GM18508 (cell line): ENCODE measurements around the gene LTF.
A peak's percentile ranks its signal among the peaks of the same experiment; 100 is the strongest.
"Not testable (repeated sequence)": the region's sequence is repeated elsewhere in the genome, so short reads cannot be mapped to it uniquely, and the experiment has no call there.

ENCODE experiments used
- ATAC-seq: cut with Tn5 transposase; IDR thresholded peaks from one replicate; pipeline ENCODE4 v1.9.1; 2021; ENCODE audit warnings: moderate number of reproducible peaks; ENCODE audit not compliant: insufficient read depth, unreplicated experiment

Gene LTF

DNA sequence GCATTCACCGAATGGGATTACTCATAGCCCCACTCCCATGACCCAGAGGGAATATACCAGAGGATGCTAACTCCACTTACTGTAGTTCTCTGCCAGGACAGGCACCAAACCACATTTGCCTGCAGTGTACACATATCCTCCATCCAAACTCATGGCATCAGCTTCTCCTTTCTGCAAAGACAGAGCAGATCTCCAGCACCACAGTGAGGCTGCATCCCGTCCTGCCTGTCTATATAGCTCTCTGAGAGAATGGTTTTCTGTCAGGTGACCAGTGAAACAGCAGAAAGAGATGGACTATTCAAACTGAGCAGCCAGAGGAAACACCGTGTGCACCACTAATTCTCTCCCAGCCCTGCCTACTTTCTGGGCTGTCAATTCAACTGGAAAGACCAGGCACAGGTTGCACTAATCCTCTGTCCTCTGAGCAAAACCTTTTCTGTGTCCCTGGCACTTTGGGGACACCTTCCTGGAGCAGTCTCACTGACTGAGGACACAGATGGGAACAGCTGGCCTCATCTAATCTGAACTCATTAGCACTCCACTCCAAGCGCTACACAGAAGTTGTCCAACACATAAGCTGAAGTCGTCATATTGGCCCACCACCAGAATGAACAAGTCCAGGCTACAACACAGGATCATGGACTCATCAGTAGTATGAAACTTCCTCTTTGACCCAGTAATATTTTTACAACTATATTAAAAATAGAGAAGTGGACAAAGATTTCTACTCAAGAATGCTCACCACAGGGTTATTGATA is 17.3 kb downstream of the LTF start:
- ATAC-seq, result no peak

DNA sequence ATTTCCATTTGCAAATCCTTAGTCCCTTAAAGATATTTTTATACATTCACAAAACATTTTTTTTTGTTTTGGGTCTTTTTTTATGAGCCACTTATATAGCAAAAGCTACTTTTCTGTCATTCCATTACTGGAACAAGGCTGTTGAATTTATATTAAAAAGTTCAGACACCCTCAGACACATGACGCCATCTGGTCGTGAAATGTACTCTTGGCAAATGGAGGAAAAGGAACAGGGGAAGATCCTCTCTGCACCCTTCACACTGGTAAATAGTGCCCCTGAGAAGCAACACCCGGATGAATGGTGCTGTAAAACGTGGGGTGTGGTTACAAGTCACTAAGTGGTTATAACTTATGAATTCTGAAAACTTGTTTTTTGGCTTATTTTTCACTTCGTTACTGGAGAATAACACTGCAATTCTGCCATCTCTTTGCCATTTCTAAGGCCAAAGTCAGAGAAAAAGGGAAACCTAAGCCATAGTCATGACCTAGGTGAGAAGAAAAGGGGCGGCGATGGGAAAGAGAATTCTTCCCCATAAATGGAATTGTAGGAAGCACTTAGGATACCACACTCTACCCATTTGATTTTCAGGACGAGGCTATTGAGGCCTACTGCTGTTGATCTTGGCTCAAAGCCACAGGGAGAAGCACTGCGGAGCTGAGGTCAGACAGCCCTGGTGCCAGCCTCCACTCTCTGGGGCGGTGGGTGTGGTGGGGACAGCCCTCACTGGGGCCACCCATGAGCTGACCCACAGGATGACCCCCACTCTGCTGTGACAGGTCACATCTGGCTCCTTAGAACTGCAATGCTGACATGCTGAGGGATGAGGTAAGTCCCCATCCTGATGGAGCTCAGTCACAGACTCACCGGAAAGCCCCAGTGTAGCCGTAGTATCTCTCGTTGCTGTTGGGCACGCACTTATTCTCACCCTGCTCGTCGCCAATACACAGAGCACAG is 21.9 kb downstream of the LTF start:
- no peak for ATAC-seq

DNA sequence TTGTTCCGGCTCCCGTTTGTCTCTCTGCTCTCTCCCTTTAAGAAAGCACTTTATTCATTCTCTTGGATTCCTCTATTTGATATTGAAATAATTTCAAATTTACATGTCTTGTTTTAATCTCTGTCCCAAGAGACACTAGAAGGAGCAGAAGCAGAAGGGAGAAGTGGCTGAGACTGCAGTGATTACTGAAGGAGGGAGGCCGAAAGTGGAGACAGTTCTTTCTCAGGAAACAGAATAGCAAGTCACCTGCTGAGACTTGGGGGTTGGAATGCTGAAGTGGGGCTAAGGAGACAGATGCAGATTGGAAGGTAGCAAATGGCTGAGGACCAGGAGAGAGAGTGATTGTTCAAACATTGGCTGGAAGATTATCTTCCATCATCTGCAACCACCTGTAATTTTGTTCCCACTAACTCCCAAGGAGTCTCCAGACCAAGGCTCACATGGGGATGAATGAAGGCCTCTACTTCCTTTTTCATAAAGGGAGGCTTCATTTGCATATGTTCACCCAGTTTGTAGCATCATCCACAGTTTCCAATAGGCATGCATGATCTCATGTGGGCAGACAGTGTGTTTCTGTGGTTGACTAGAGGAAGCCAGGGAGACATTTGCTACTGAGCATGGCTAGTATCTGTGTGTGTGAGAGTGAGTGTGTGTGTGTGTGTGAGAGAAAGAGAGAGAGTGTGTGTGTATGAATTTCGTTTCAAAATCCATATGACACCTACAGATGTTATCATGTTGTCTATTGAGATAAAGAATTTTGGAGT is 24.0 kb downstream of the LTF start:
- peak; percentile 76 for ATAC-seq

DNA sequence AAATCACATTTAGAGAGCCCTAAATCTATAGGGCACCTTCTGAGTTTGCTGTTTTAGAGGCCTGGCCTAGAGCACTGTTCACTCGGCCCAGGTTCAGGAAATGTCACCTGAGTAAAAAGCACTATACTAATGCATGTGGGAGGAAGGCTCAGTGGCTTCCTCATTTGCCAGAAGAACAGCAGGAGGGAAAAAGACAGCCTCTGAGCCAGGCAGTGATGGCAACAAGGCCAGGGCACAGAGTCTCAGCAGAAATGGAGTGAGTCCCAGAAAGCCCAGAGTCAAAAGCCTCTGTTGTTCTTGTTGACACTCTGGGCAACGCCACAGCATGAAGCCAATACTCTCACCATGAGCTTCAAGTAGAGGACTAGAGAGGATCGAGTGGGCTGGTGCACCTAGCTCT is 25.9 kb downstream of the LTF start:
- no peak for ATAC-seq

DNA sequence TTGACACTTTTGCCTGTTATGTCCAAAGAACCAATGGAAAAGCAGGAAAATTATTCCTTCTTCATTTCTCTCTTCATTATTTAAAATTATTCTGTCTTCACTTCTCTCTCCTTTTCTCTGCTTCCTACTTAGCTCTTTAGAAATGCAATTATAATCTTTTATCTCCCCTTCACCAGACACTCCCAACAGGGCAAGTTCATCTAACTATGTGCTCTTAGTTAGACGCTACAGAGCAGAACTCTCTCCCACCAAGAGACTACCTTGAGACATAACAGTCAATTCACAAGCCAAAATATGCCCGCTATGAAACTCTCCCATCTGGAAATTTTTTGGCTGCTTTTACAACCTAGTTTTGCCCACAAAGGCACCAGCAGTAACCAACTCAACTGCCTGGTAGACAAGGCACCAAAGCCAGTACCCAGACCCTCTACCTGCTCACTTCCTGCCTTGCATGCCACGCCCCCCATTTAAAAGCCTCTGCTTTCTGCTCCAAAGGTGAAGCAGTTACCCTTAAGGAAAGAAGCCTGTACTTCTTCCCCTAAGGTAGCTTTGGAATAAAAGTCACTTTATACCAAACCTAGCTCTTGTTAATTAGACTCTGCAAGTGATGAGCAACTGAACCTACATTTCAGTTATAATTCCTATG is 29.5 kb downstream of the LTF start:
- no peak for ATAC-seq

DNA sequence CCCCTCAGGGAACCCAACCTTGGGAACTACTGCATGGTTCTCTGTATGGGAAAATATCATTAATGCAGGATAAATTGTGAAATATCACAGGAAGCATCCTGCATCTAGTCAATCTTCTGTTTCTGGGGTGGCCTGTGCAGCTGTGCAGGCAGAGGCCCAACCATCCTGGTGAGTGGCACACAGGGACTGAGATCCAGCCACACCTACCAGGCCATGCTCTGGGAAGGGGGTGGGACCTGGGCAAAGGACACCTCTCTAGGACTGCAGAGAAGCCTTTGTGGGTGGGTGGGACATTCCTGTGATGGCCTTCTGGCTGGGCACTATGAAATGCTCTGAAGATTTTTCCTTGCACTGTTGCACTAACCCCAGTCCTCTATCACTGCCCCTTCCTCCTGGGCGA is 30.9 kb downstream of the LTF start:
- ATAC-seq, result no peak

DNA sequence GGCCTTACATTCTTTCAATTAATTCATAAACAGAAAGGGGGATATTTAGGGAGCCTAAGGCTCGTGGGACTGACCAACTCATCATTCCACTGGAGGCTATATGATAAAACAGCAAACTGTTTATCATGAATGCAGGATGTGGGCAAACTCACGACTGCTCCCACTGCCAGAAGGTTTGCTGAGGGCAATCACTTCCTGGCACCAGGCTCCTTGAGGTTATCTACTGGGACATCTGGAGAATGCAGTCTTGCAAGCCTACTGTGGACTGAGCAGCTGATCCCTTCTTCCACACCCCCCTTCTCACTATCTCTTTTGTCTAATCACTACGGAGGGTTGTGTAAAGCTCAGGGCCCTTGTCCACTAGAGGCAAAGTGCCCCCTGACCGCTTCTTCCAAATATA is 31.6 kb downstream of the LTF start:
- ATAC-seq, result not testable (repeated sequence)

DNA sequence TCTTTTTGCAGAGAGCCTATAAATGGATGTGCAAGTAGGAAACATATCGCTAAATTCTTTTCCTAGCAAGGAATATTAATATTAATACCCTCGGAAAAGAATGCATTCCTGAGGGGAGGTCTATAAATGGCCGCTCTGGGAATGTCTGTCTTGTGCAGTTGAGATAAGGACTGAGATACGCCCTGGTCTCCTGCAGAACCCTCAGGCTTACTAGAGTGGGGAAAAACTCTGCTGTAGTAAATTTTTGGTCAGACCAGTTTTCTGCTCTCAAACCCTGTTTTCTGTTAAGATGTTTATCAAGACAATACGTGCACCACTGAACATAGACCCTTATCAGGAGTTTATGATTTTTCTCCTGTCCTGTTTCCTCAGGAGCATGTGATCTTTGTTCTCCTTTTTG is 32.8 kb downstream of the LTF start:
- ATAC-seq, result not testable (repeated sequence)

DNA sequence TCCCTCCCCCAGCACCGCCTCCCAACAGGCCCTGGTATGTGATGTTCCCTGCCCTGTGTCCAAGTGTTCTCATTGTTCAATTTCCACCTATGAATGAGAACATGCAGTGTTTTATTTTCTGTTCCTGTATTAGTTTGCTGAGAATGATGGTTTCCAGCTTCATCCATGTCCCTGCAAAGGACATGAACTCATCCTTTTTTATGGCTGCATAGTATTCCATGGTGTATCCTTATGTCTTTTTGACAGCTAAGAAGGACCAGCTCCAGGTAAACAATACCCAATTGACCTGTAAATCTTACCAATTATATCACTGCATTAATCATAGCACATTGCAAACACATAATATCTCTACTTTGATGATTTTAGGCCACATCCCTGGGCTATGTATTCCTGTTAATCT is 33.8 kb downstream of the LTF start:
- ATAC-seq, result not testable (repeated sequence)

DNA sequence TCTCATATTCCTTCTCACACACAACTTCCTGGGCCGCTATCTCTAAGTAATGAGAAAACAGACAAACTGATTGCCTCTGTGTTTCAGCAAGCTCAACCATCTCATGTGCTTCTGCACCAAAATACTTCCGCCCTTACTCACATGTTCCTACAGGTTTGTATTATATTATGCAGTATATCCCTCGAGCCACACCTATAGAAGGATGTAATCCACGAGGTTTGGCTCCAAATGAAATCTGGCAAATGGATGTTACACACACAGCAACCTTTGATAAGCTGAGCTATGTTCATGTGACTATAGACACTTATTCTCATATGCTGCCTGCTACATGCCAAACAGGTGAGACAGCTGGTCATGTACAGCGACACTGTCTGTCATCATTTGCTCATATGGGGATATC is 35.0 kb downstream of the LTF start:
- no peak for ATAC-seq

DNA sequence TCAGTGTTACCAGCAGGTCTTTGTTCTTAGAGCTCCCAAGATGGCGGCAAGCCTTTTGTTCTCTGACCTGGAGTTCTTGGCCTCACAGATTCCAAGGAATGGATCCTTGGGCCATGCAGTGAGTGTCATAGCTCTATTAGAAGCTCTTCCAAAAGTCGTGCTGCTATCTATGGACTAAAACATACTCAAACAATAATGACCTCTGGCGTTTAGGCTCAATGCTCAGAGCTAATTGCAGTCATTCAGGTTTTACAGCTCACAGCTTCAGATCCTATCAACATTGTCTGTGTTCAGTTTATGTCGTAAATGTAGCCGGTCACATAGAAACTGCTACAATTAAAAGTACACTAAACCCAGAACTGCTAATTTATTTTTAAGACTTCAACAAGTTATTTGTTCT is 35.5 kb downstream of the LTF start:
- ATAC-seq, result no peak

DNA sequence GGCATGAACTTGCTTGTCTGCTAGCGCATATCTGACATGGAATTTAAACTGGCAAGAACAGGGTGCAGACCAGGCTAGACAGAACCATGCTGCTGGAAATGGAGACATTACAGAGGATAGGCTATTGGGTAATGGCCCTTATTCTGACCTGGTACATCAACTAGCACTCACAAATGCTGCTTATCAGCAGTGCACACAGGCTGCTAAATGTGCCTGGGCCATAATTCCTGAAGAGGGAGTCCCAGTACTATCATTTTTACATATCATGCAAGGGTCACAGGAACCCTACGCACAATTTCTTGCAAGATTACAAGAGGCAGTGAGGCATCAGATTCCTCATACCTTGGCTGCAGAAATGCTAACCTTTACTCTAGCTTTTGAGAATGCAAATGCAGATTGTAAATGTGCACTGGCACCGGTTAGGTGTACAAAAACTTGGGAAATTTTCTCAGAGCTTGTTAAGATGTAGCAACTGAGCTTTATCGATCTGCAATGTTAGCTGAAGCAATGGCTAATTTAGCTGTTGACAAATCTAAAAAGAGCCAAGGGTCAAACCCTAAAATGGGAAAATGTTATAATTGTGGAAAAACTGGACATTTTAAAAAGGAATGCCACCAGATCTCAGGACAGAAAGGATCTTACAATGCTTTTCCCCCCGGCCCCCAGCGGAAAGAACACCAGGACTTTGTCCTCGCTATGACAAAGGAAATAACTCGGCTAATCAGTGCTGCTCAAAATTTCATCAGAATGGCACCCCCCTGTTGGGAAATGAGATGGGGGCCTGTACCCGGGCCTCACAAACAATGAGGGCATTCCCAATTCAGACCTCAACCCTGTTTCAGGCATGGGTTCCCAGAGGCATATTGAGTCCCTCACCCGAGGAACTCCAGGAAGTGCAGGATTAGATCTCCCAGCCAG is 36.5 kb downstream of the LTF start:
- ATAC-seq, result no peak

DNA sequence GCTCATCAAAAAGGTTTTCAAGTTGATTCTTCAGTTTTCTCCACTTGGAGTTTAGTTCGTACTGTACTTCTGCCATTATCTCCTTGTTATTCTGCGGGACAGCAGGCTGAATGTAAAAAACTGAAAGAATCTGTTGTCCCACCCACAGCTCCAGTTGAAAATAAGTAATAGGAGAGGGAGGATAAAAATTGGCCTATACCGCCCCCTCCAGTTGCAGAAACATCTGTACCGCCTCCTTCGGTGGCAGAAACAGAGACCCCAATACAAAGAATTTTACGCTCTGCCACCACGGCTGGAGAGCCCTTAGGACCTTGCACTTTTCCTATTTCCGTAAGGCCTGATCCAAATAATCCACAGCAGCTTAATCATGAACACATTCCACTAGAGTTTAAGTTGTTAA is 37.3 kb downstream of the LTF start:
- not testable (repeated sequence) for ATAC-seq

DNA sequence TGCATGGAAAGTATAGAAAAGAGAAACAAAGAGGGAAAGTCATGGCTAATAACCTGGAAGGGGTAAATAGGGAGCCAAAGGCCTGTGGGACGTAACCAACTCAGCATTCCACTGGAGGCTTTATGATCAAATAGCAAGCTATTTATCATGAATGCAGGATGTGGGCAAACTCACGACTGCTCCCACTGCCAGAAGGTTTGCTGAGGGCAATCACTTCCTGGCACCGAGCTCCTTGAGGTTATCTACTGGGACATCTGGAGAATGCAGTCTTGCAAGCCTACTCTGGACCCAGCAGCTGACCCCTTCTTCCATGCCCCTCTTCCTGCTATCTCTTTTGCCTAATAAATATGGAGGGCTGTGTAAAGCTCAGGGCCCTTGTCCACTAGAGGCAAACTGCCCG is 38.2 kb downstream of the LTF start:
- not testable (repeated sequence) for ATAC-seq

DNA sequence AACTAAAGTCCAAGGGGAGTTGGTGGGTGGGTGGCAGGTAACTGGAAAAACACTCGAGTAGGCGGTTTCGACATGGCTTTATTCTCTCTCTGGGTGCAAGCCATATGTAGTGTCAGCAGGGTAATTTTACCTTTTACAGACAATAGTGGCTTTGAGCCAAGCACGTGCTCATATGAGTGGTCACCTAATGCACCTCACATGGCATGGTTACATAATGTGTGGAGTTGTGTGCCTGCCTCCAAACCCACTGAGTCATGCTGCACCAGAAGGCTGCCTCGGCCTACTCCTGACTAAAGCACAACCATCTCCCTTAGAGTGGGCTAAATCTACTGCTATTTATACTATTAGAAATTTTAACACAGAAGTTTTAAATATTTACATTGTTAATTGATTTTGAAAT is 41.1 kb downstream of the LTF start:
- ATAC-seq, result no peak

DNA sequence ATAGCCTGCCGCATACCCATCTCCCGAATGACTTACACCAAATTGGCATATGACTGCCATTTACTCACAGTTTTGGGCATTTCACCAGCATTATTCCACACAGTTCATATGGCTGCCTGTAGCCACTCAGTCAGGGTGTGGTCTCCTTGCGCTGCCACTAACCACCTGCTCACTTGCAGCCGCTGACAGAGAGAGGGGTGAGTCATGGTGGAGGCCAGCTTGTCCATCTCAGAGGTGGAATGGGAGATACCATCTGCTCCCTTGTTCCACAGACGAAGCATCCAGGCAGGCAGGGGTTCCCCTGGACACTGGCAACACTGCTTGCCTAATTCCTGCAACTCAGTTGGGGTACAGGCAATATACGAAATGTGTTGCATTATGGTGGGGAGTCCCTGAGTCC is 42.1 kb downstream of the LTF start:
- ATAC-seq, result no peak

DNA sequence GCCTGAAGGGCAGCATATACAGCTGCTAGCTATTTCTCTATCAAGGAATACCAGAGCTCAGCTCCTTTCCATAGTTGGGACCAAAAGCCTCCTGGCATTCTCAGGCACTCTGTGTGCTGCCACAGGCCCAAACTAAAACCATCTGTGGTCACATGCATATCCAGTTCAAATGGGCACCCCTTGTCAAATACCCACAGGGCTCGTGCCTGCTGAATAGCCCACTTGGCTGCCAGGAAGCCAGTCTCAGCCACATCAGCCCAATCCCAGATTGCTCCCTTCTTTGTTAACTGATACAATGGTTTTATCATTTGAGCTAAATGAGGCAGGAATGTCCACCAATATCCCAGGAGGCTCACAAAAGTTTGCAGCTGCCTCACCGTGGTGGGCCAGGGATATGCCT is 43.8 kb downstream of the LTF start:
- ATAC-seq, result no peak

DNA sequence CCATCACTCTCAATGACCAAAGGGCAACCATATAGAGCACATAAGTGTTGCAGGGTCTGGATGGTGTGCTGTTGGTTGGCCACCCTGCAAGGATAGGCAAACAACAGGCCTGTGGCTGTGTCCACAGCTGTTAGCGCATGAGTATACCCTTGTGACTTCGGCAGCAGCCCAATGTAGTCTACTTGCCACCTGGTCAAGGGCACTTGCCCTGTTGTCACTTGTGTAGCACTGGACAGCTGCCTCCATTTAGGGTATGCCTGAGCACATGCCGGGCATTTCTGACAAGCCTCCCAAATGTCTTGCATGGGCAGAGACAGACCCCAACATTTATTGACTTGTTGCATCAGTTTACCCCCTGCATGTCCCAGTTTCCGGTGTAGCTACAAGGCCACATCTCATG is 44.9 kb downstream of the LTF start:
- no peak for ATAC-seq

DNA sequence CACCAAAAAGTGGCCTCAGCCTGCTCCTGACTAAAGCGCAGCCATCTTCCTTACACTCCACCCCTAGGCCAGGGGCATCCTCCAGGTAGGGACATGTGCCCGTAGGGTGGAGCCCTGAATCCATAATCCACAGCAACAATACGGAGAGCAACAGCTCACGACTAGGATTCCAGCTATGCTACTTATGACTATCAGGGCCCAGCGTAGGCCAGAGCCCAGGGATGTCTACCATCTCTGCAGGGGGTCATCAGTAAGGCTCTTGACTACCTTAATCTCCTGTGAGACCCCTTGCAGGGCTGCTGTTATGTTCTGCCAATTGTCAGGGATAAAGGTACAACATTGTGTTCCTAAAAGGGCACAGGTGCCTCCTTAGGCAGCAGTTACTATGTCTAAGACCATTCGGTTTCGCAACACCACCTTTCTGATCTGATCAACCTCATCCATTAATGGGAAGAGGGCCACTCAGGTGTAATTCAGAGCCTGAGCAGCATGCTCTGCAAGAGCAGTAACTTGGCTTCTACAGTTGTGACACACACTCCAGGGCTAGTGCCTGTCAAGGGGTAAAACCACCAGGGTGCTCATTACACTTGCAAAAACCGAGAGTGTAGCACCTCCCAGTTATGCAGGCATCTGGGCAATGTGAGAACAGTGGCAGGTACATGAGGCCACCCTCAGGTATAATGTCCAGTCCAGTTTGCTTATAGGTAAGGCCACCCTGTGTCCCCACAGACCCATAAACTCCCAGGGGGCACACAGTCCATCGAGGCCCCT is 46.7 kb downstream of the LTF start:
- no peak for ATAC-seq
